Activated CD4-positive, alpha-beta T cell treated with anti-CD3 and anti-CD28 coated beads for 36 hours (primary cell): Measurements from ENCODE around the gene NAA20. TPM values are rescaled to one million over a fixed set of nuclear protein-coding genes. Genes with fewer than 3 reads are reported as not detected.

ENCODE experiments used
- ATAC-seq: fragments of 200-7000 bp; cut with Tn5 transposase; one replicate; pipeline ENCODE4 v1.10.0; 2021; ENCODE audit warnings: mild to moderate bottlenecking, moderate library complexity
- CTCF ChIA-PET: fragments of 350-600 bp; sonication (Branson Sonifier 250); formaldehyde crosslinking; loops from one replicate; lab custom pipeline; 2021; ENCODE audit warnings: antibody characterized with exemption; lab: Charles Lee
- POLR2A ChIA-PET: fragments of 350-600 bp; sonication (Branson Sonifier 250); formaldehyde crosslinking; loops from one replicate; lab custom pipeline; 2021; ENCODE audit warnings: antibody characterized with exemption, inconsistent platforms; lab: Charles Lee
- DNase-seq: peaks from one replicate; pipeline ENCODE4 v3.0.0-alpha.2; 2020
- H3K27ac Mint-ChIP-seq: one replicate; pipeline ENCODE4 v1.8.0; 2021; ENCODE audit warnings: mixed read lengths
- H3K27me3 Mint-ChIP-seq: one replicate; pipeline ENCODE4 v1.8.0; 2021; ENCODE audit warnings: mixed read lengths
- H3K36me3 Mint-ChIP-seq: one replicate; pipeline ENCODE4 v1.8.0; 2021; ENCODE audit warnings: low read depth, mixed read lengths
- H3K4me1 Mint-ChIP-seq: one replicate; pipeline ENCODE4 v1.8.0; 2021; ENCODE audit warnings: mixed read lengths
- H3K4me3 Mint-ChIP-seq: one replicate; pipeline ENCODE4 v1.8.0; 2021; ENCODE audit warnings: mild to moderate bottlenecking, moderate library complexity, mixed read lengths
- H3K9me3 Mint-ChIP-seq: one replicate; pipeline ENCODE4 v1.8.0; 2021; ENCODE audit warnings: low read depth, mixed read lengths
- intact Hi-C, 2 experiments: fragments of 100-400 bp; cut with DNase I in 1 of 2; cut with micrococcal nuclease in 1 of 2; formaldehyde crosslinking; loops; one replicate each; pipeline versions ENCODE4 v1.14.2 to v1.15.1; 2022 to 2024; cut with DNase I, micrococcal nuclease
- total RNA-seq, 2 experiments: library from RNA; stranded (reverse); gene quantifications; one replicate each; pipeline ENCODE4 v1.2.3, GENCODE V29; 2021

Gene NAA20
- total RNA-seq, 2 experiments from 2014 or later = 58.6 to 88.7 TPM

DNA sequence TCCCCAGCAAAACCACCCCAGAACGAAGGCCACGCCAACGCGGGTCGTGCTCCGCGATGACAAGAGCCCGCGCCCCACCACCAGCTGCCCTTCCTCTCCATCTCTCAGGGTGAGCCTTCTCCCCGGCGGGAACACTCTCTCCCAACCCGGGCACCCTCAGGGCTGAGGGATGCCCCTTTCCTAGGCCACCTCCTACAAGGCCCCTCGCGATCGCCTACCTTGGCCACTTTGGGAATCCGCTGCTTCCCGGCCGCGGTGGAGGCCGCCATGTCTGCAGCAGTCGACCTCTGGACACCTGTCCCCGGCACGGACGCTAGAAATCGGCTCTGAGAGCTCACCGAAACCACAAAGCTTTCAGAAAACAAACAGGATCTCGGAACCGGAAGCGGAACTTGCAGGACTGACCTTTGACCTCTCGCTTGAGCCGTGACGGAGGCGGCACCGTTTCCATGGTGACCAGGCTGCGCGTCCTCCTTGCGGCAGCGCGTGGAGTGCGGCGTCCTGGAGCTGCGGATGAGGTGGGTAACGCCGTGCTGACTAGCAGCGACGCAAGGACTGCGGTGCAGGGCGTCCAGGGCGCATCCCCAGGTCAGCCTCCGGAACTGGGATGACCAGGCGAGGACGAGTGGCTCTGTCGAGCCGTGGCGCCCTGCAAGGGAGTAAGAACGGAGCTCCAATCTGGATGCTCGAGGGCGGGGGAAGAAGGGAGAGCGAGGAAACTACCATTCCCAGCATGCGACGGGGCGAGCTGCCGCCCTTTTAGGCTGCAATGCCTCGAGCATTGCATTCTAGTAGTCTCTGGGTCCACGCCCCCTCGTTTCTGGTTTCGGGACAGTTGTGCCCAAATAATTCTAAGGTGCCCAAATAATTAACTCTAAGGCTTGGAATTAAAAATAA is 35.2 kb downstream of the NAA20 start, which contains the start of the genes CFAP61 and CRNKL1:
Gene CFAP61, plus strand, starts transcription at position 459 of the 897 bp plus-strand sequence. CDS start 4,122 bp downstream, outside the sequence.
Gene CRNKL1, minus strand, starts transcription at position 393 of the 897 bp plus-strand sequence. Its CDS starts 124 bp downstream, at position 269.
- ChIA-PET CTCF (interaction anchor here (0.6 to 2.9 kb wide), 13 partner anchors 10 to 1506 kb away, joined by 3 to 21 read pairs (median 3); partner anchors contain the start of genes NAA20 and RALGAPA2), POLR2A (interaction anchor here (0.6 to 1.4 kb wide), 4 partner anchors 30 to 661 kb away, joined by 3 to 6 read pairs (median 5); partner anchors contain the start of gene NAA20)
- intact Hi-C loops = loop anchor here (1.0 to 5.0 kb wide), 11 partner anchors 30 to 1764 kb away; partner anchors contain the start of genes NAA20 (in 2 of the 2), RALGAPA2 (in 2 of the 2), KIZ (in 1 of the 2) and SEC23B (in 1 of the 2)
- Mint-ChIP-seq H3K4me1 (peaks cover 14% of the 10 kb centered on the region), H3K4me3 (peak within 1 kb of the TSS; percentile 99), H3K27me3 (no peaks in the 10 kb centered on the region), H3K27ac (peak within 1 kb of the TSS; percentile 98), H3K9me3 (no peaks in the 10 kb centered on the region), H3K36me3 (peaks cover 22% of the 10 kb centered on the region)
- ATAC-seq (peak; percentile 95), DNase-seq (peak; percentile 98)

GRCh38 chr20:20060234-20060998 is 43.3 kb downstream of the NAA20 start:
- Mint-ChIP-seq H3K4me3 (no peak overlapping the region), H3K27ac (no peak overlapping the region), H3K27me3 (peaks cover 15% of the 10 kb centered on the region), H3K9me3 (no peaks in the 10 kb centered on the region), H3K4me1 (no peaks in the 10 kb centered on the region), H3K36me3 (no peaks in the 10 kb centered on the region)
- ChIA-PET POLR2A (interaction anchor here (1.1 kb wide), 1 partner anchor 10 kb away, joined by 3 read pairs; no protein-coding TSS in a partner anchor), CTCF (no interaction called here)
- DNase-seq = no peak
- intact Hi-C loops = no loop called here
- no peak for ATAC-seq

GRCh38 chr20:20063941-20064702 is 47.0 kb downstream of the NAA20 start:
- peaks cover 21% of the 10 kb centered on the region for H3K27me3 Mint-ChIP-seq
- H3K9me3 Mint-ChIP-seq = no peaks in the 10 kb centered on the region
- no peak overlapping the region for H3K4me3 Mint-ChIP-seq
- POLR2A ChIA-PET = interaction anchor here (0.6 kb wide), 1 partner anchor 142 kb away, joined by 3 read pairs; no protein-coding TSS in a partner anchor
- no peaks in the 10 kb centered on the region for H3K4me1 Mint-ChIP-seq
- DNase-seq = no peak
- CTCF ChIA-PET = interaction anchor here (0.9 kb wide), 1 partner anchor 11 kb away, joined by 3 read pairs; no protein-coding TSS in a partner anchor
- ATAC-seq = no peak
- no peaks in the 10 kb centered on the region for H3K36me3 Mint-ChIP-seq
- intact Hi-C loops = no loop called here
- H3K27ac Mint-ChIP-seq = no peak overlapping the region

DNA sequence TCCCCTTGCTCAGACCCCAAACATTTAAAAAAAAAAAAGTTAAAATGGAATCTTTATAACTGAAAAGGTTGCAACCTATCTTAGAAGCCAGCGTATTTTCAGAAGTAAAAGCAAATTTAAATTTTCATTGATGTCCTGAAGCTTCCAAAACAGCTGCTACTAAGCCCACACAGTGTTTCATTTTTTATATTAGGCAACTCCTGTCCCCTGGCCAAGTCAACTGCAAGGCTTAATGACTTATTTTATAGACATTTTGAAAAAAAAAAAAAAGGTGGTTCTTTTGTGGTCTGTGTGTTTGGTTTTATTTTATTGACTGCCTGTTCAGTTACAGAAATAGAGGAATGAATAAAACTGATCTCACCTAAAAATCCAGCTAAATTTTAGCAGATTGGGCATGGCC is 48.2 kb downstream of the NAA20 start:
- intact Hi-C loops = no loop called here
- ATAC-seq (no peak), DNase-seq (no peak)
- CTCF ChIA-PET = interaction anchor here (0.6 kb wide), 1 partner anchor 169 kb away, joined by 3 read pairs; no protein-coding TSS in a partner anchor
- H3K4me1 Mint-ChIP-seq = no peaks in the 10 kb centered on the region
- POLR2A ChIA-PET = no interaction called here
- peaks cover 21% of the 10 kb centered on the region for H3K27me3 Mint-ChIP-seq
- H3K27ac Mint-ChIP-seq = no peak overlapping the region
- no peak overlapping the region for H3K4me3 Mint-ChIP-seq
- no peaks in the 10 kb centered on the region for H3K36me3 Mint-ChIP-seq
- H3K9me3 Mint-ChIP-seq = no peaks in the 10 kb centered on the region

DNA sequence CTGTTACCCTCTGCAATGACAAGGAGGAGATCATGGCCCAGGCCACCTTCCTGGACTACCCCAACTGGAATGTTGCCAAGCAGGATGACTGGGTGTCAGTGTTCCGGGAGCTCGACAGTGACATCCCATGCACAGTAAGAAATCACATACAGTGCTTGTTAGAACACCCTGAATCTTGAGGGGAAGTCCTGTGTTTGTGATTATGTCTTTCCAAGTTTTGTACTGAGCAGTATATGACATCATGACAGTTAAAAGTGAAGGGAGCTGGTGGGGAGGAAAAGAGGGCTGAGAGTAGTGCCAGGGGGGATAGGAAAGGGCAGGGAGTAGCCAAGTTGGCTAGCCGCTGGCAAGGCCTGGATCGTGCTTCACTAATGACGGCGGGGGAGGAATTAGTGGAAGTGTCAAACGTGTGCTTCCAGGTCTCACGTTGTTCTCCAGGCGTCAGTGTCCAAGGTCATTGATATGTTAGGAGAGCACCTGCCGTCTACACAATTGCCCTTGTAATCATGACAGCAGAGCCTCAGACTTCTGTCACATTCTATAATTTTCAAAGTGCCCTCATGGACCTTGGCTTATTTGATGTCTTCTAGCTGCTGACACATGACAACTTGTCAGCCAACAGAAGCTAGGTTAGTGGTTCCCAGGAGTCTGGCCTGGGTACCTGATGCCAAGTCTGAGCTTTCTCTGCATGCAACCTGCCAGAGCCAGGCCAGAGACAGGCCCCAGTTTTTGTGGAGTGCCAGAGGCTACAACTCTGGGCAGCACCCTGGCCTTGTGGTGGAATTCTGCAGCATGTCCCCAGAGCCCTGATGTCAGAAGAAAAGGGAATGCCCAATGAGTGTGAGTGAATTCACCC is 53.9 kb downstream of the NAA20 start:
- H3K36me3 Mint-ChIP-seq = no peaks in the 10 kb centered on the region
- DNase-seq (no peak), ATAC-seq (no peak)
- no peaks in the 10 kb centered on the region for H3K27me3 Mint-ChIP-seq
- POLR2A ChIA-PET = no interaction called here
- CTCF ChIA-PET = interaction anchor here (1.2 kb wide), 1 partner anchor 12 kb away, joined by 5 read pairs; no protein-coding TSS in a partner anchor
- H3K4me1 Mint-ChIP-seq = no peaks in the 10 kb centered on the region
- H3K9me3 Mint-ChIP-seq = no peaks in the 10 kb centered on the region
- intact Hi-C loops = no loop called here
- no peak overlapping the region for H3K27ac Mint-ChIP-seq
- no peak overlapping the region for H3K4me3 Mint-ChIP-seq

DNA sequence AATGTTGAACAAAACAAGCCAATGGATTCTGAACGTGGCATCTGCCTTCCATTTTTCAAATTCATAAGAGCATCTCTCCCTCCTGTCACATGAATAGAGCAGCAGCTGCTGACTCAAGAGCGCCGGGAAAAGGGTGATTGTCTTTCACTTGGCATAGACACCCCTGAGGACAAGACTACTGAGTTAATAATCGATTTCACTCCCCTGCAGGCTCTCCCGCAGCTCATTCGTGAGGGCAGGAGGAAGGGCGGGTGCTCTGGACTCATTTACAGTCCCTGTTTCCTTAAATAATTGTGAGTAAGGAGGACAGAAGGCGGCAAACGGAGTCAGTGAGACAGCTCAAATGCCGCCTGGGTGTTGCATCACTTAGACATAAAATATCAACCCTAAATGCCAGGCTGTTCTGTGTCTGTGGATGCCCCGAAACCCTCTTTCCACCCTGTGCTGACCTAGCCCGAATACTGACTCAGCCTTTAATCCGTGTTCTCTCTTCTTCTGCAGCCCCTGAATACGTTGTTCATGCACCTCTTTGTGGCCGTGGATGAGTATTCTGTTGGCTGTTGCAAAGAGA is 56.7 kb downstream of the NAA20 start:
- peaks cover 6% of the 10 kb centered on the region for H3K27me3 Mint-ChIP-seq
- no peaks in the 10 kb centered on the region for H3K9me3 Mint-ChIP-seq
- H3K4me3 Mint-ChIP-seq = no peak overlapping the region
- POLR2A ChIA-PET = no interaction called here
- CTCF ChIA-PET = interaction anchor here (1.1 kb wide), 1 partner anchor 163 kb away, joined by 5 read pairs; no protein-coding TSS in a partner anchor
- no peak overlapping the region for H3K27ac Mint-ChIP-seq
- no peaks in the 10 kb centered on the region for H3K36me3 Mint-ChIP-seq
- no peak for ATAC-seq
- DNase-seq = no peak
- intact Hi-C loops = no loop called here
- H3K4me1 Mint-ChIP-seq = no peaks in the 10 kb centered on the region

GRCh38 chr20:20075032-20075431 is 57.9 kb downstream of the NAA20 start:
- H3K9me3 Mint-ChIP-seq = no peaks in the 10 kb centered on the region
- ATAC-seq (no peak), DNase-seq (no peak)
- CTCF ChIA-PET = no interaction called here
- intact Hi-C loops = no loop called here
- no peaks in the 10 kb centered on the region for H3K4me1 Mint-ChIP-seq
- POLR2A ChIA-PET = no interaction called here
- peaks cover 8% of the 10 kb centered on the region for H3K27me3 Mint-ChIP-seq
- H3K27ac Mint-ChIP-seq = no peak overlapping the region
- no peaks in the 10 kb centered on the region for H3K36me3 Mint-ChIP-seq
- H3K4me3 Mint-ChIP-seq = no peak overlapping the region

DNA sequence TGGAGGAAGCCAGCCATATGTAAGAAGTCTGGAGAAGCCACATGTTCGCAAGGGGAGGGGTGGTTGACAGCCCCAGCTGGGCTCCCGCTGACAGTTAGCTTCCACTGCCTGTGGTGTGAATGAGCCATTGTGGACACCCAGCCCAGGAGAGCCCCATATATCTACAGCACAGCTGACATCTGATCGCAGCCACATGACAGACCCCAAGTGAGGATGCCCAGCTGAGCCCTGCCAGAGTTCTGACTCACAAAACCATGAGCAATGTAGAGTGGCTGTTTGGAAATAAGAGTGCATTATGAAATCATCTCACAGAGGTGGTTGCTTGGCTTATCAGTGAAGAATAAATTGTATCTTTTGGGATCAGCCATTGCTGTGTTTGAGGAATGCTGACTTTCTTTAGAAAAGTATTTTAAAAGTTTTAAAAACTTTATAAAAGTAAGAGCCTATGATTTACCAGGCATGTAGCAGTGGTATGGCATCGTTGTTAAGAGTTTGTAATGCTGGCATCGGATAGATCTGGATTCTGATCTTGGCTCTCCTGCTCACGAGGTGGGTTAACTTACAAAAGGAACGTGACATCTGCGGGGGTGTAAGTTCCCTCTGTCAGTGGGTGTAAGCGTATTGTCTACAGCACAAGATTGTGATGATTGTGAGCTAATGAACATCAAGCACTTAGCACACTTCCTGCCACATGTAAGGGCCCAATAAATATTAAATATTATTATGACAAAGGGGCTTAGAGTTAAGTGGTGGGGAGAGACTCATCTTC is 59.3 kb downstream of the NAA20 start:
- intact Hi-C loops = no loop called here
- Mint-ChIP-seq H3K4me3 (no peak overlapping the region), H3K36me3 (no peaks in the 10 kb centered on the region), H3K27me3 (peaks cover 8% of the 10 kb centered on the region), H3K9me3 (no peaks in the 10 kb centered on the region), H3K27ac (no peak overlapping the region), H3K4me1 (no peaks in the 10 kb centered on the region)
- ATAC-seq = no peak
- ChIA-PET CTCF (no interaction called here), POLR2A (no interaction called here)
- peak; percentile 9 for DNase-seq

DNA sequence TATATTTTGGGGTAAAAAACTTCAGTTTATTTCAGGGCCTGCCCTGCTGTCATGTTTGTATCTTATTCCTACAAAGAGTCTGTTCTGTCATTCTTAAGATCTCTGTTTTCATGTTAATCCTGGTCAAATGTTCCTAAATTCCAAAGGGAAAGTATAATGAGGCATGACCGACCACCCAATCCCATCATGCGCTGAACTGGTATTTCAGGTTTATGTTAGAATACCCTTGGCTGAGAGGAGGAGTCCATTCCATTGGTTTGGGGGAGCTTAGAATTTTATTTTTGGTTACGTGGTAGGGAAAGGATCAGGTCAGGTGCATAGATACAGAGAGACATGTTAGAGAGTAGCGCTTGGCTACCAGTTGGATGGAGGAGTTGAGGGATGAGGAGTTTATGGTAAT is 60.9 kb downstream of the NAA20 start:
- H3K36me3 Mint-ChIP-seq = no peaks in the 10 kb centered on the region
- ChIA-PET CTCF (no interaction called here), POLR2A (no interaction called here)
- no peak overlapping the region for H3K27ac Mint-ChIP-seq
- ATAC-seq (no peak), DNase-seq (no peak)
- intact Hi-C loops = no loop called here
- H3K4me3 Mint-ChIP-seq = no peak overlapping the region
- H3K9me3 Mint-ChIP-seq = no peaks in the 10 kb centered on the region
- H3K4me1 Mint-ChIP-seq = no peaks in the 10 kb centered on the region
- H3K27me3 Mint-ChIP-seq = peaks cover 12% of the 10 kb centered on the region
